Astrocyte of the cerebellum (primary cell): Measurements from ENCODE around the gene AREL1.

ENCODE experiments used
- DNase-seq: peaks from one replicate; pipeline ENCODE4 v3.0.0-alpha.2; 2011; ENCODE audit warnings: low read depth
- H3K4me3 ChIP-seq: 2 replicates; pipeline ENCODE4 v1.5.1; 2011; ENCODE audit warnings: mild to moderate bottlenecking, low read depth, low read length, moderate library complexity
- CTCF ChIP-seq: IDR thresholded peaks from 2 replicates; pipeline ENCODE4 v1.5.1; 2012; ENCODE audit warnings: low read length, low read depth, moderate library complexity, mild to moderate bottlenecking; ENCODE audit errors: missing control alignments
- in situ Hi-C: cut with HindIII; loops from 2 replicates; pipeline ENCODE4 v1.10.0; 2017; ENCODE audit warnings: low sequenced_read_pairs

The AREL1 gene

DNA sequence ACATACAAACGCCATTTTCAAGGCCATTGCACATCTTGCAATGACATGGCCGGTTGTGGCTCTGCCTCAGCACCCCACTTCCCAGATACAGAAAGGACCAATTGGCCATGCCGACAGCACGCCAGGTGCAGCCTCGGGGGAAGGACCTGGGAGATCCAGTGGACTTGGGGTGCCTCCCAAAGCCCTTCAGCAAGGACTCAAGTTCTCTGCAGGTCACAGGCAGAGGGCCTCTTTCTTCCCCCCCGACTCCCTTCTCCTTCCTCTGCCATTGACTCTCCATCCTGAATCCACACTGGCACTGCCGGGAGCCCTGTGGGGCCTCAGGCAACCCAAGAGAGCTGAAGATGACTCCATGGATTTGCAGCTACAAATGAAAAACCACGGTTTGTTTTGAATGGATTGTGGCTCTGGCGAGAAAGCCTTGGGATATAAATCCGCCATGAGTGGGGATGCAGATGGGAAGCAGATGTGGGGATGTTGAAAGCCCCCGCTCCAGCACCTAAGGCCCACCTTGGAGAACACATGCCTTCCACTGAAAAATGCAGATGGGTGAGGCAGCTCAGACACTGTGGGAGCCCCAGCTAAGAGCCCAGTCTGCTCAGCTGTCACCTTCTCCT, 65.7 kb downstream of the AREL1 start:
- in situ Hi-C loops: no loop called here
- no peak for DNase-seq
- no peak for TF ChIP-seq CTCF
- no peak overlapping the region for H3K4me3 ChIP-seq

GRCh38 chr14:74645756-74646470, 67.0 kb downstream of the AREL1 start:
- no peak overlapping the region for H3K4me3 ChIP-seq
- no peak for TF ChIP-seq CTCF
- in situ Hi-C loops: no loop called here
- DNase-seq: no peak

DNA sequence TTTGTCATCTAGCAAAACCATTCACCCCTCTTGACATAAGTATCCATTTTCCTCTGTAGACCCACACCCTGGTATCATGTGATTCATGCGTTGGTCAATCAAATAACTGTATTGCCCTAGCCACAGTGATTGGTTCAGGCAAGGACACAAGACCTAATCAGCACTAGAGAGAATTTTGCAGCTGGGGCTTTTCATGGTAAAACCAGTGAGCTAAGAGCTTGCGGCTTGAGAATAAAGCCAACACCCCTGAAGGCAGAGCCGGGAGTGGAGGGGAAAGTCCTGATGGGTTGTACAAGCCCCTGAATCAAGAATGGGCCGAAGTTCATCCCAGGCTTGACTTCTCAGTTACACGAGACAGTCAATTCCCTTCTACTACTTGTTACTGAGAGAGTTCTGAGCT, 67.6 kb downstream of the AREL1 start:
- no peak for TF ChIP-seq CTCF

DNA sequence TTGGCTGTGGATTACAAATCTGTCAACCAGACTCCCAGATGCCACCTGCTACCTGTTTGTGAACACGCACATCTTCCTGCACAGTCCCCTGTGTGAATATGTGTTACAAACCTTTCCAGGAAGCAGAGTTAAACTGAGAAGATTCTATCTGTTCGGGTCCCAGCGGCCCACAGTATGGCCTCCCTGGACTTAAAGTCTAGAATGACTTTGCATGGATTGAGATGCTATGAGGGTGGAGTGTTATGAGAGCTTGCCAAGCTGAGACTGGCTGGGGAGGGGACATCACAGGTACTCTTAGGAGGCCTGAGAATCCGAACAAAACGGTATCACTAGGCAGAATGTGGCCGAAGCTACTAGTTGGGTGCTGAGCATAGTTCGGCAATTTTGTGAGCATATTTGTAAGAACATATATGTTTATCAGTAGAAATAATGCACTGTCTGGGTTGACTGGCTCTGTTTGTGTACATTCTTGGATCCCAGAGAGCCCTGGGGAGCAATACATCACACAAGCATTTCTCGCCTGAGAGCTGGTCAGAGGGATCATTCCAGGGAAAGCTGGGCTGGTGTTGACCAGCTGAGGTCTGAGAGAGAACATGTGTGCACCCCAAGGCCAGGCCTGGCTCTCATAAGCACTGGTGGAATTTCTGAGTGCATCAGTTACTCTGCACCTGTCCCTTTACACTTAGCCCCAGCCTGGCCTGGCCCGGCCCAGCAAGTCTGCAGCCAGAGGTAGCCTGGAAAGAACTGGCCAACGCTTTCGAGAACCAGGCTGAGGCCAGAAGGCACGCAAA, 71.1 kb downstream of the AREL1 start:
- no peak for TF ChIP-seq CTCF
- in situ Hi-C loops: loop anchor here (5.0 kb wide), 1 partner anchor 91 kb away; no protein-coding TSS in a partner anchor
- H3K4me3 ChIP-seq: no peak overlapping the region
- DNase-seq: no peak

More for the DNA sequence above, 67.6 kb downstream of the AREL1 start:
- in situ Hi-C loops: no loop called here
- no peak for DNase-seq
- no peak overlapping the region for H3K4me3 ChIP-seq

DNA sequence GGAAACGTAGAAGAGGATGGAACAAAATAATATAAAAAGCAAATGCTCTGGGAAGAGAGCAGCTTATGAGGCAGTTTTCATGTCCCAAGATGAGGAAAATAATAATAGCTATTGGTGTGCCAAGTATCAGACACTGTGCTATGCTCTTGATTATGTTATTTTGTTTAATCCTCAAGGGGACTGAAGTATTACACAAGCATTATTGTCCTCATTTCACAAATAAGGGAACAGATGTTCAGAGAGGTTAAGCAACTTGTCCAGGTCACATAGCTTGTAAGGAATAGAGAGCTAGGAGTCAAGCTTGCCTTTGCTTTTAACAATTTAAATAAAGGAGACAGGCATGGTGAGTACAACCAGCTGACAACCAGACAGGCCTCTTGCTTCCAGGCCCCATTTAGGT, 73.9 kb downstream of the AREL1 start:
- no peak for TF ChIP-seq CTCF
- DNase-seq: no peak
- in situ Hi-C loops: no loop called here

DNA sequence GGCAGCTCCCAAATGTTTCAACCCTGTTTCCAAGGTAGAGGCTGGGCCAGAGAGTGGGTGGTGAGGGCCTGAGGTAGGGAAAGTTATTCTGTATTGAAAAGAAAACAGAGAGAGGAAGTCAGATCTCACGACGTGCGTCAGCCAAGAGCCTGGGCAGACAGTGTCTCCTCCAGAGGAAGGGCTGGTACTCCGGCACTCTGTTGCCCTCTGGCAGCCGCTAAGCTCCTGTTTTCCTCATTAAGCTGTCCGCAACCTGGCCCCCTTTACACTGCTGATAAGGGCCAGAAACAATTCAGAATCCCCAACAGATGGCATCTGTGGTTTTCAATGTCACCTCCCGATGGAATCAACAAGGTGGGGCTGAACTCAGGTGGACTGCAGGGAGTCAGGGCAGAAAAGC, 74.8 kb downstream of the AREL1 start:
- H3K4me3 ChIP-seq: no peak overlapping the region
- no peak for TF ChIP-seq CTCF
- in situ Hi-C loops: no loop called here
- no peak for DNase-seq

More for the DNA sequence above, 73.9 kb downstream of the AREL1 start:
- no peak overlapping the region for H3K4me3 ChIP-seq
